Ramos (cell line): ENCODE data around the gene FUT6.
"Not testable (repeated sequence)": the region's sequence is repeated elsewhere in the genome, so short reads cannot be mapped to it uniquely, and the experiment has no call there.

Experiments used
- in situ Hi-C: fragments of 300-500 bp; cut with MboI; formaldehyde crosslinking; loops from one replicate; pipeline ENCODE4 v1.14.3; 2022; ENCODE audit warnings: low sequenced_read_pairs; ENCODE audit not compliant: unreplicated experiment

The FUT6 gene

GRCh38 chr19:5839065-5840017, at the start of gene FUT6:
Gene FUT6 (minus strand): TSS chr19:5839702. CDS start chr19:5832567, 7,135 bp downstream.
- in situ Hi-C loops: no loop called here

- in situ Hi-C loops: not testable (repeated sequence)
These were observed 44.7 kb upstream of the FUT6 start for GRCh38 chr19:5884065-5884811.

GRCh38 chr19:5883157-5883873, 43.8 kb upstream of the FUT6 start:
- in situ Hi-C loops: not testable (repeated sequence)

DNA sequence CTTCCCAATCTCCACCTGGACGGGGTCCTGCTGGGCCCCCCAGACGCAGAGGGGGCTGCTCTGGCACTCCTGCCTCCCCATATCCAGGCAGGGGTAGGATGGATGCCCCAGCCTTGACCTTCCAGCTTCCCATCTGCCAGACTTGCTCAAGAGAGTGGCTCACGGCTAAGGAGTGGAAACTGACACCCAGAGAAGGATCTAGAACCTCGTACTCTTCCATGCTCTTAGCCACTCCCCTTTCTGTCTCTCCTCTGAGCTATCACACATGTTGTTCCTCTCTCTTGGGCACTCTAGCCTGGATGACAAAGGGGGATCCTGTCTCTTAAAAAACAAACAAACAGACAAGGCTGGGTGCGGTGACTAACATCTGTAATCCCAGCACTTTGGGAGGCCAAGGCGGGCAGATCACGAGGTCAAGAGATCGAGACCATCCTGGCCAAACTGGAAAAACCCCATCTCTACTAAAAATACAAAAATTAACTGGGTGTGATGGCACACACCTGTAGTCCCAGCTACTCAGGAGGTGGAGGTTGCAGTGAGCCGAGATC, 43.0 kb upstream of the FUT6 start:
- in situ Hi-C loops: no loop called here

GRCh38 chr19:5881543-5882299, 42.2 kb upstream of the FUT6 start:
- in situ Hi-C loops: no loop called here

DNA sequence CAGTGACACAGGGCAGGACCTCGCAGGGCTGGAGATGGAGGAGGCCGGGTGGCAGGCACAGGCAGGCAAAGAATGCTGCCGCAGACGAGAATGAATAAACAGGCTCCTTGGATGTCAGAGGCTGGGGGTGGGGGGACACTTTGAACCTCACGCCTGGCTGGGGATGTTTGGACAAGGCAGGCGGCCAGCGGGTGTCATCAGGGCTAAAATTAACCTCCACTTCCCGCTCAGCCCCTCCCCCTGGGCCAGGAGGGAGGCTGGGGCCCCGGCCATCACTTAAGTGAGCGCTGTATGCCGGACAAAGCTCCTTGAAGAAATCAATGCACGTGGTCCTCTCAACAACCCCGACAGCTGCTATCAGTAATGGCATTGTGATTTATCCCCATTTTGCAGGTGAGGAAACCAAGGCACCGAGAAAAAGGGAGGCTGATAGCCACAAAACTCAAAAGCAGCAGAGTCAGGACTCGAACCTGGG, 41.1 kb upstream of the FUT6 start:
- in situ Hi-C loops: no loop called here

- in situ Hi-C loops: no loop called here
These were observed 40.7 kb upstream of the FUT6 start for GRCh38 chr19:5880196-5880595.

GRCh38 chr19:5877882-5878281, 38.4 kb upstream of the FUT6 start:
- in situ Hi-C loops: no loop called here

DNA sequence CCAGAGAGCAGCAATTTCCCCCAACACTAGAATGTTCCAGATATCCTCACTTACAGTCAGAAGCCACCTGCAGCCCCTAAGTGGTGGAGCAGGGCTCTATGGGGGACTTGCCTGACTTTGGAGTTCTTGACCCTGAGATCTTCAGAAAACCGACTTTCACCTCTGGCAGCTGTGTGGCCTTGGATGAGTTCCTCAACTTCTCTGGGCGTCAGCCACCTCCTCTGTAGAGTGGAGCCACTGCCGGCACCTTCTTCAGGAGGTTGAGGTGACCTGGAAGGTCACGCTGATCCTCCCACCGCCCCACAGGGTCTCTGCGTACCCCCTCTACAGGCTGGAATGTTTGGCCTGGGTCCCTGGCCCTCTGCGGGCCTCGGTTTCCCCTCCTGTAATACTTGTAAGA, 37.9 kb upstream of the FUT6 start:
- in situ Hi-C loops: no loop called here

GRCh38 chr19:5874496-5874895, 35.0 kb upstream of the FUT6 start:
- in situ Hi-C loops: not testable (repeated sequence)

DNA sequence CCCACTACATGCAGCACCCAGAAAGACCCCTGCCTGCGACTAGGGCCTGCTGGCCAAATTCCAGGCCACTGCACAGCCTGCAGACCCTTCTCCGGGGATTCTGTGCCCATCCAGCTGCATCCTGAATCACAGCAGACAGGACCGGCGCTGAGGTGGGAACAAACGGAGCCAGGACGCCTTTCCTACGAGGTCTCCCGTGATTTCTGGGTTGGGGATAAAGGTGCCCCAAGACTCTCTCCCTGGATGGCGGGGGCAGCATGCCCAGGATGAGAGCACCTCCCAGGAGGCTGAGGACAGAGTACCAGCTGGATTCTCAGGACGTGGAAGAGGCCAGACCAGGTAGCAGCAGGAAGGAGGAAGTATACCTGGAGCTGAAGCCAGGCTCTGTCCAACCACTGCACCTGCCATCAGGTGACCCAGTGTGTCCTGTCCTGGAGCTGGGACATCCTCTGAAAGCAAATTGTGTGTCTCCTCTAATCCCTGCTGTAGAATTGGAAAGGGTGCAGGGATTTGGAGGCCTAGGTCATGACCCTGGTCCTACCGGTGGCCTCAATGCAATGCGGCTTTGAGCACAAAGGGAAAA, 34.2 kb upstream of the FUT6 start:
- in situ Hi-C loops: no loop called here

DNA sequence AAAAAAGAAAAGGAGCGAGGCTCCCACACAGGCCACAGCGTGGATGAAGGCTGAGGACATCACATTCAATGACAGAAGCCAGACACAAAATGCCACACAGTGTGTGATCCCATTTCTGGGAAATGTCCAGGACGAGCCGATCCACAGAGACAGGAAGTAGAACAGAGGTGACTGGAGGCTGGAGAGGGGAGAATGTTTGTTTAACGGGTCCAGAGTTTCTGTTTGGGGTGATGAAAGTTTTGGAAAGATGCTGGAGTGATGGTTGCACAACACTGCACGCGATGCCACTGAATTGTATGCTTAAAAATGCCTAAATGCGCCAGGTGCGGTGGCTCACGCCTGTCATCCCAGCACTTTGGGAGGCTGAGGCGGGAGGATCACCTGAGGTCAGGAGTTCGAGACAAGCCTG, 31.5 kb upstream of the FUT6 start:
- in situ Hi-C loops: no loop called here

DNA sequence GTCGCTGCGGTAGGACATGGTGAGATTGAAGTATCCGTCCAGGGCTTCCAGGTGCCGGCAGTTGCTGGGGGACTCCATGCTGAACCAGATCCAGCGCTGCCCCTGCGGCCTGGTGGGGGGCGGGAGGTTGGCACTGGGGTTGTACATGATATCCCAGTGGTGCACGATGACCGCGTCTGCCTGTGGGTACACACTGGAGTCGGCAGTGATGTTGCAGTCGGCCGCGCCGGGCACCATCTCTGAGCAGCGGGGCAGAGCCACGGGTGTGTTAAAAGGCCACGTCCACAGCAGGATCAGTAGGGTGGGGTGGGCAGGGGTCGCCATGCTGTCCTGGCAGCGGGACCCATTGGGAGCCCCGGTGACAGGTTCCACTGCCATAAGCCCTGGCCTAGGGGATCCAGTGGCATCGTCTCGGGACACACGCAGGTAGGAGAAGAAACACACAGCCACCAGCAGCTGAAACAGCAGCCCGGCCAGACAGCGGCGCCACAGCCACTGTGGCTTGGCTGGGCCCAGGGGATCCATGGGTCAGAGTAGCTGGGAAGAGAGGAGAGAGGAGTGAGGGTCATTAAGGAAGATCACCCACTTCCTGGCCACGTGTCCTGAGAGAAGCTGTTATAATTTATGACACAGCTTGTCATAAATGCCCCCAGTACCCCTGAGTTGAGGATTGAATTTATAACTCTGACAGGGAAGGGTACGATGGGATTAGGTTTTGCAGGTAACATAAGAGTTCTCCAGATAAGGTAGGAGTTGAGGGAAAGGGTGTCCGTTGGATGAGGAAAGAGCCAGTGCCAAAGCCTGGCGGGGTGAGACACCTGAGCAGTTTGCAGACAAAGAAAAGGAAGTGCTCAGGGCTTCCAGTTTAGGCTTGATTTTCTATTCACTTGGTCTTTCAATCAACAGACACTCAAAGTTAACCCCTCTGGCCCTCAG, 28.0 kb upstream of the FUT6 start:
- in situ Hi-C loops: no loop called here

GRCh38 chr19:5865772-5866171, 26.3 kb upstream of the FUT6 start:
- in situ Hi-C loops: no loop called here

- in situ Hi-C loops: no loop called here
These were observed 25.4 kb upstream of the FUT6 start for GRCh38 chr19:5864725-5865486.

DNA sequence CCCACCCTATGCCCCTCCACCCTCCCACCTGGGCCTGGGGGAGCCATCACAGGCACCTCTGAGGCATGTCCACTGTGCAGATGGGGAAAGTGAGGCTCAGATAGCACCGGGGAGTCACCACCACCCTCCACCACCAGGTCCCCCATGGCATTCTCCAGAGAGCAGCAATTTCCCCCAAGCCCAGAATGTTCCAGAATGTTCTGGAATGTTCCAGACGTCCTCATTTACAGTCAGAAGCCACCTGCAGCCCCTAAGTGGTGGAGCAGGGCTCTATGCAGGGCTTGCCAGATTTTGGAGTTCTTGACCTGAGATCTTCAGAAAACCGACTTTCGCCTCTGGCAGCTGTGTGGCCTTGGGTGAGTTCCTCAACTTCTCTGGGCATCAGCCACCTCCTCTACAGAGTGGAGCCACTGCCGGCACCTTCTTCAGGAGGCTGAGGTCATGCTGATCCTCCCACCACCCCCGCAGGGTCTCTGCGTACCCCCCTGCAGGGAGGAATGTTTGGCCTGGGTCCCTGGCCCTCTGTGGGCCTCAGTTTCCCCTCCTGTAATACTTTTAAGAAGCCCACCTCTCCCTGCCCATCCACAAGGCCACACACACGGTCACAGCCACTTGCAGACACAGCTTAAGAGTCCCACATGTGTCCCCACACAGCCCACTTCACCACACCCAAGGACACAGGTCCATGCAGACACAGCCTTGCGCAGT, 24.7 kb upstream of the FUT6 start:
- in situ Hi-C loops: no loop called here
